ENCODE measurements around the gene LNPEP.

Gene LNPEP

DNA sequence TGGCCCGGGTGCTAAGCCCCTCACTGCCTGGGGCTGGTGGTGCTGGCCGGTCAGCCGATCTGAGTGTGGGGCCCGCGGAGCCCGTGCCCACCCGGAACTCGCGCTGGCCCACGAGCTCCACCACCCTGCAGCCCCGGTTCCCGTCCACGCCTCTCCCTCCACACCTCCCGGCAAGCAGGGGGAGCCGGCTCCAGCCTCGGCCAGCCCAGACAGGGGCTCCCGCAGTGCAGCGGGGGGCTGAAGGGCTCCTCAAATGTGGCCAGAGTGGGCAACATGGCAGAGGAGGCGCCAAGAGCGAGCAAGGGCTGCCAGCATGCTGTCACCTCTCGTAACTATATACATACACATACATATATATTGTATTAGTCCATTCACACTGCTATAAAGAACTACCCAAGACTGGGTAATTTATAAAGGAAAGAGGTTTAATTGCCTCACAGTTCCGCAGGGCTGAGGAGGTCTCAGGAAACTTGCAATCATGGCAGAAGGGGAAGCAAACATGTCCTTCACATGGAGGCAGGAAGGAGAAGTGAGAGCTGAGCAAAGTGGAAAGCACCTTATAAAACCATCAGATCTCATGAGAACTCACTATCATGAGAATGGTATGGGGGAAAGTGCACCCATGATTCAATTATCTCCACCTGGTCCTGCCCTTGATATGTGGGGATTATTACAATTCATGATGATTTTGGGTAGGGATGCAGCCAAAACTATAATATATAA lies 149.7 kb downstream of the LNPEP start:
- Histone ChIP-seq H3K36me3 (no peaks in the 10 kb centered on the region), H3K27ac (no peak overlapping the region), H3K4me1 (no peaks in the 10 kb centered on the region), H3K9me3 (no peaks in the 10 kb centered on the region), H3K27me3 (no peaks in the 10 kb centered on the region), H3K4me3 (no peak overlapping the region)
- no peak for TF ChIP-seq CTCF (IDR thresholded peaks at IDR 0.05)
- intact Hi-C loops (cut with DNase I; ENCODE audit: low total_unique reads): no loop called here
- no peak for DNase-seq
